Neural progenitor cell (in vitro differentiated cells): ENCODE results near the gene PPARA.

ENCODE experiments used
- EZH2 ChIP-seq: fragments of 200-600 bp; sonication (generic); IDR thresholded peaks from 2 replicates; pipeline ENCODE4 v1.6.1; 2017; ENCODE audit warnings: antibody characterized with exemption, mild to moderate bottlenecking, moderate library complexity
- EZH2phosphoT487 ChIP-seq: fragments of 200-600 bp; sonication (generic); IDR thresholded peaks from 2 replicates; pipeline ENCODE4 v1.6.1; 2017; ENCODE audit warnings: antibody characterized with exemption
- TF ChIP-seq, protein P1 (sequence below): fragments of 200-600 bp; sonication (generic); IDR thresholded peaks from 2 replicates; pipeline ENCODE4 v1.5.1; 2017; ENCODE audit warnings: antibody characterized with exemption, mild to moderate bottlenecking

DNA sequence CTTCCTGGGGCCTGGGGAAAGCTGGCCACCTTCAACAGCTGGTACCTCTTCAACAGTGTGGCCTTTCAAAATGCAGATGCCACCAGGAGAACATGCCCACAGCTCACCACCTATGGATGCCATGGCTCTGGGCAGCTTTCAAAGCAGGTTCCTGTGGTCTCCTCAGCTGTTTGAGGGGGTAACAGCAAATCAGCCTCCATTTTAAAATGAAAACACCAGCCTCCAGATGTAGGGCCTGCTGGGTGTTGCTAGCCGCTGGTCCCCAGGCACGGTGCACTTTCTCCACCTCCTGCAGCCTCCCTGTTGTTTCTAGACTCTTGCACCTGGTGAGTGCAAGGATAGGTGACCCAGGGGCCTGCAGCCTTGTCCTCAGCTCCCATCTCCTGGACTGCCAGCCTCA is 89.7 kb downstream of the PPARA start:
- TF ChIP-seq, protein P1, sequence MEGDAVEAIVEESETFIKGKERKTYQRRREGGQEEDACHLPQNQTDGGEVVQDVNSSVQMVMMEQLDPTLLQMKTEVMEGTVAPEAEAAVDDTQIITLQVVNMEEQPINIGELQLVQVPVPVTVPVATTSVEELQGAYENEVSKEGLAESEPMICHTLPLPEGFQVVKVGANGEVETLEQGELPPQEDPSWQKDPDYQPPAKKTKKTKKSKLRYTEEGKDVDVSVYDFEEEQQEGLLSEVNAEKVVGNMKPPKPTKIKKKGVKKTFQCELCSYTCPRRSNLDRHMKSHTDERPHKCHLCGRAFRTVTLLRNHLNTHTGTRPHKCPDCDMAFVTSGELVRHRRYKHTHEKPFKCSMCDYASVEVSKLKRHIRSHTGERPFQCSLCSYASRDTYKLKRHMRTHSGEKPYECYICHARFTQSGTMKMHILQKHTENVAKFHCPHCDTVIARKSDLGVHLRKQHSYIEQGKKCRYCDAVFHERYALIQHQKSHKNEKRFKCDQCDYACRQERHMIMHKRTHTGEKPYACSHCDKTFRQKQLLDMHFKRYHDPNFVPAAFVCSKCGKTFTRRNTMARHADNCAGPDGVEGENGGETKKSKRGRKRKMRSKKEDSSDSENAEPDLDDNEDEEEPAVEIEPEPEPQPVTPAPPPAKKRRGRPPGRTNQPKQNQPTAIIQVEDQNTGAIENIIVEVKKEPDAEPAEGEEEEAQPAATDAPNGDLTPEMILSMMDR: no peak
- TF ChIP-seq EZH2 (no peak), EZH2phosphoT487 (no peak)
